NCI-H1930 (cell line): ENCODE data around the gene SPRTN.
A peak's percentile ranks its signal among the peaks of the same experiment; 100 is the strongest.
"Not testable (repeated sequence)": the region's sequence is repeated elsewhere in the genome, so short reads cannot be mapped to it uniquely, and the experiment has no call there.

Source experiments
- DNase-seq, 2 experiments: peaks; one replicate each; lab custom pipeline; 2025; lab: John Stamatoyannopoulos, UW

SPRTN gene

GRCh38 chr1:231335663-231336602, 2.2 kb upstream of the SPRTN start:
- no peak for DNase-seq

DNA sequence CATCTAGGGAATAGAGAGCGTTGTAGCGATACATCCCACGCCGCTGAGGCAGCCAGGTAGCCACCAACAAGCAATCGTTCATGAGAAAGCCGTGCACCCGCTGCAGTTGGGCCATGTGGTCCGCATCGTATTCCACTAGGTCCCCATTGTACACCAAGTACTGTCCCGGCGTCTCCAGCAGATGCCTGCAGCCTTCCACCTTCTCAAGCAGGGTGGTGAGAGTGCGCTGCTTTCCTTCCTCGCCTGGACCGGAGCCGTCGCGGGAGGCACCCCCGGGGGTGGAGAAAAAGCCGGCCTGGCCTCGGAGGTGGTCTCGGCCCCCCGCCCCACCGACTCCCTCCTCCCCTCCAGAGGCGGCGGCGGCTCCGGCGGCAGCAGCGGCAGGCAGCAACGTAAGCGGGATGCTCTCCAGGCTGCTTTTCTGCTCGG, 1.0 kb upstream of the SPRTN start:
- DNase-seq, result no peak

- DNase-seq, result peak; percentile 95 to 97
Observed at GRCh38 chr1:231337472-231338269, 422 bp upstream of the SPRTN start, which contains the start of gene EXOC8. Gene EXOC8 (minus strand): TSS chr1:231337852. CDS start chr1:231337745, 107 bp downstream.

DNA sequence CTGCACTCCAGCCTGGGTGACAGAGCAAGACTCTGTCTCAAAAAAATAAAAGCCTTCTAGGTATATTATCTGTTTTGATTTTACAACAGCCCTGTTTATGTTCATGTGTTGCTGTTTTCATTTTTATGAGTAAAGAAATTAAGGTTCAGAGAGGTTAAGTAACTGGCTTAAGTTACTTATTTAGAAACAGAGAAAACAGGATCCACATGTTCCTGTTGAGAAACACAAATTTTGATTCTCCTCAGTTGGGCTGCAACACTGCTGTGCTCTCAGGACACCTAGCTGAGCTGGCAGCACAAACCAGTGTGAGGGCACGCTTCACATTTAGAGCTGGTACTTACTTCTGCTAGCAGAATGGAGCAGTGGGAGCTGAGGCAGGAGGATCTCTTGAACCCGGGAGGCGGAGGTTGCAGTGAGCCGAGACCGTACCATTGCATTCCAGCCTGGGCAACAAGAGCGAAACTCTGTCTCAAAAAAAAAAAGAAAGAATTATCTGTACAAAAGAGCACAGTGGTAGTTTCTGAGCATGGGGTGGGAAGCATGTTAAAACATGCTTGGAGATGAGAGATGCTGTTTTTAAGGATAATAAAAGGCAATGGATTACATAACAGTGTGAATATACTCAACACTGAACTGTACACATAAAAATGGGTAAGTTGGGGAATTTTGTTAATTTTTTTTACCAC, 2.4 kb downstream of the SPRTN start:
- no peak for DNase-seq

GRCh38 chr1:231347961-231348360, 9.9 kb downstream of the SPRTN start:
- DNase-seq, result no peak

- DNase-seq, result no peak
Observed at GRCh38 chr1:231348442-231348841, 10.3 kb downstream of the SPRTN start.

GRCh38 chr1:231348856-231349255, 10.8 kb downstream of the SPRTN start:
- not testable (repeated sequence) for DNase-seq

DNA sequence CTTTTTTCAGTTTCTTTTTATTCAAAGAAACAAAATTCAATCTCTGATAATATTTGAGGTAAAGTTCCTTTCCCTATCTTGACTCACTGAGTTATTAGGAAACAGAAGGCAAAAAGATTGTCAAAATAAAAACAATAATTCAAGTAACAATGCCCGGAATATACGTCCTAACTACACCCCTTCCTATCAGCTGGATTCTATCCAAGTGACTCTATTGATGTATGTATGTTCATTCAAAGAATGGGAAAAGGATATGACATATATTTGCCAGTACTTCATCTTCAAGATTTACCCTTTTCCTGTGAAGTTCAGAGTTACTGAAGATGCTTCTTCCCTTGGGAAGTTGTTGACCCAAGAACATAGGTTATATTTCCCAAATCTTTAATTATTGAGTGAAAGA, 13.7 kb downstream of the SPRTN start:
- no peak for DNase-seq

GRCh38 chr1:231353086-231353485, 15.0 kb downstream of the SPRTN start:
- DNase-seq, result no peak

DNA sequence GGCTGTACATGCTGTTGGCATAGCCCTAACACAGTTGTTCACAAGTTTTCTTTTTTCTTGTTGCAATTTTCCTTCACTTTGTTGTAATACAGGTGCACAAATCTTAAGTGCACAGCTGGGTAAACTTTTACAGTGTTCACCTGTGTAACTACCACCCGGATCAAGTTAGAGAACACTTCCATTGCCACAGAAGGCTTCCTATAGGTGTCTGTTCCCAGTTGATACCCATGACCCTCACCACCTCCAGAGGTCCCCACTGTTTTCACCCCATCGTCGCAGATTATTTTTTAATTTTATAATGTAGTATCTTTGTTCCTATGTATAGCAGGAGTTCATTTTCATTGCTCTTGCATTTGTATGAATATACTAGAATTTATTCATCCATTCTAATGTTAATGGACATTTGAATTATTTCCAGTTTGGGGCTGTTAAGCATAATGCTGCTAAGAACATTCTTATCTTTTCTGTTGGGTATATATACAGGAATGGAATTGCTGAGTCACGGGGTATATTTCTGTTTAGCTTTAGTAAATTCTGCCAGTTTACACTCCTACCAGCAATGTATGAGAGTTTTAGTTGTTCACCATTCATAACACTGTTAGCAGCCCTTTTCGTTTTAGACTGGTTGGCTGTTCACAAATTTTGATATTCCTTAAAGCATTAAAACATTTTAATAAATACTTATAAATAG, 16.4 kb downstream of the SPRTN start:
- DNase-seq, result no peak

DNA sequence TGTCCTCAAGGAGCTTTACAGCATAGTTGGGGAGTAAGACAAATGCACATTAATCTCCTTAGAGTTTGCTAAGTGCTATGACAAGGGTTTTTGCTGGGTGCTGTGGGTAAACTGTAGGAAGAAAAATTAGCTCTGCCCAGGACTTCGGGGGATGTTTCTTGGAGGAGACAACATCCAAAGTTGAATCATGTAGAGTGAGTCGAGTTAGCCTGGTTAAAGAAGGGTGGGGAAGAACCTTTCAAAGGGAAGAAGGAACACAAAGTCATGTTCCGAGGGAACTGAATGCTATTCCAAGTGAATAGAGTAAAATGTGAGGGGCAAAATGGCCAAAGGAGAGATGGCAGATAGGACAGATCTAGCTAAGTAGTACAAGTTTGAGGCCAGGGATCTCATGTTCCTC, 17.1 kb downstream of the SPRTN start:
- DNase-seq, result no peak

GRCh38 chr1:231357187-231357772, 19.2 kb downstream of the SPRTN start:
- no peak for DNase-seq

DNA sequence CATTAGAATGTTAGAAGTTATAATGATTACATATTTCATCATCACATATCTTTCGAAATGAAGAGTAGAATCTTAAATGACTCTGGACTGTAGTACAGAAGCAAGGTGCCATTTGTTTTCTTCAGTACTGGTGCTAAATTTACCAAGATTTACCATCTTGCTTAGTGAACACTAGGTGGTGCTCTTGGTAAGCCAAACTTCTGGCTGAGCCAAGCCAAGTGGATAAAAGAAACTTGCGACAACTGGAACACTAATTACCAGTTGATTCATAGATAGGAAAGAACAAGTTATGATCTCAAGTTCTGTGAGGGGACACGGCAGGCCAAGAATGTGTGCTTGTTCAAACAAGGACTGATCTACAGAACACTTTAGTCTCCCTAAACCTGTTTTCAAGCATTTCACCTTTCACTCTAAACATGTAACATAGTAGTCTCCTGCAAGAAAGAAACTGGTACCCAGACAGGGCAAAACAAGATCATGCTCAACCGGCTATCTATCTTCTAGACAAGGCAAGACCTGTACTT, 19.8 kb downstream of the SPRTN start:
- DNase-seq, result peak in 1 of 2 experiments; percentile 21

DNA sequence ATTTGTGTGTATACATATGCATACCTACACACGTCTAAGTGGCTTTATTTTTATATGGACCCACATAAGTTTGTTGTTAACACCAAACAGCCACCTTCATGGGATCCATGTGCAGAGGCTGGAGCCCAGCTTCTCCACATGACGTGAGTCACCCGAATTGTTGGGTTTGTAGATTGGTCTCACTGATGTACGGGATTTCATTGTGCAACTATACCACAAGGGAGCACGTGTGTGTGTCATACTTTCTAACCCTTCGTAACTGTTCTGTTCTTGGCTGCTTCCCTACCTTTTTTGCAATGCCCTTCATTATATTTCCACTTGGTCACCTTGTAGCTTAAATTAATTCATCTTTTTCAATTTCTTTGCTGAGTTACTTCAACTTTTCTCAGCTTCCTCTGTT, 21.0 kb downstream of the SPRTN start:
- DNase-seq, result no peak

DNA sequence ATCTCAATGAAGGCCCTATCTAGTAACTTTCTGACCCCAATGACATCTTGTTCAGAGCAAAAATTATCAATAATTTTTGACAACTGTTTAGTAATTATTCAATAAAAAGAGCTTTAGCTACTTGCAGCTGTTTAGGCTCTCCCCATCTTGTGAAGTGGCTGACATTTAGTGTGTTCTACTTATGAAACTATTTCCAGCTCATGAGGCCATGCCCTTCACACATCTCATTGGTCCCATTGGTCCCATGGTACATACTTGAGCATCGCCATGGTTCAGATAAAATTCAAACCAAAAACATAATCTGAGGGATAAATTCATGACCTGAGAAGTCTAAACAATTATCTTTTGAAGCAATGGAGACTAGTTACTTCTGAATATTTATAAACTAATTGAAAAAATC, 24.2 kb downstream of the SPRTN start:
- DNase-seq, result no peak

- no peak for DNase-seq
Observed at GRCh38 chr1:231363624-231364023, 25.5 kb downstream of the SPRTN start.

DNA sequence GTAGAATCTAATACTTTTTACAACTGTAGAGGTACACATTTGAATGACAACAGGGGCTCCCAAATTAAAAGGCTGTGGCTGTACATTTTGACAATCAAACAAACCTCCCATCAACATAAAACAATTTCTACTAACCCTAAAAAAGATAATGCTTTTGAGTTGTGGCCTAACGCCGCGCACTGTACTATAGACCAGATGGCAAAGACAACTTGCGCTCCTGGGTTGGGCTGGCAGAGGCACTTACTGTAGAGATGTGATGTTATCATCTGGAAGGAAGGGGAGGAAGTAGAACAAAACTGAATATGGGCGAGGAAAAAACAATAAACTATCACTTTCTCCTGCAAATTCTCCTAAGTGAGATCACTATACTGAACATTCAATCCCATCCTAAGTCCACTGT, 26.1 kb downstream of the SPRTN start:
- no peak for DNase-seq

- no peak for DNase-seq
Observed at GRCh38 chr1:231369282-231369681, 31.2 kb downstream of the SPRTN start.

- no peak for DNase-seq
Observed at GRCh38 chr1:231372501-231372900, 34.4 kb downstream of the SPRTN start.

GRCh38 chr1:231374394-231374793, 36.3 kb downstream of the SPRTN start:
- no peak for DNase-seq

DNA sequence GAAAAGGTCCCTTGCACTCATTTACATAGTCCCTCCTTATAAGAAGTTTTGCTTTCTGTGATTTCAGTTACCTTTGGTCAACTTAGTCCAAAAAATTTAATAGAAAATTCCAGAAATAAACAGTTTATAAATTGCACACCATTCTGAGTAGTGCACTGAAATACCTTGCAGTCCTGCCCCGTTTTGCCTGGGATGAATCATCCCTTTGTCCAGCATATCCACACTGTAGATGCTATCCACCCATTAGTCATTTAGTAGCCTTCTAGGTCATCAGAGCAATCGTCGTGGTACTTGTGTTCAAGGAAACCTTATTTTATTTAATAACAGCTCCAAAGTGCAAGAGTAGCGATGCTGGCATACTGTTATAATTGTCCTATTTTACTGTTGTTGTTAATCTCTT, 38.0 kb downstream of the SPRTN start:
- DNase-seq, result no peak
